Skeletal muscle tissue (tissue), 4 donors: Measurements from ENCODE around the gene PTPRE. TPM values are rescaled to one million over a fixed set of nuclear protein-coding genes. Genes with fewer than 3 reads are reported as not detected.

ENCODE experiments used
- H3K27ac ChIP-seq: one replicate; pipeline ENCODE4 v1.7.0; 2013; ENCODE audit warnings: mild to moderate bottlenecking, low read depth, low read length, inconsistent platforms
- H3K27me3 ChIP-seq, 3 donors: one replicate each; pipeline ENCODE4 v1.7.0; 2013; ENCODE audit warnings: low read length in 3 of 3; ENCODE audit not compliant: control insufficient read depth in 3 of 3, insufficient read depth in 3 of 3
- H3K36me3 ChIP-seq, 3 donors: one replicate each; pipeline ENCODE4 v1.7.0; 2013; ENCODE audit warnings: low read length in 3 of 3; ENCODE audit not compliant: control insufficient read depth in 3 of 3, insufficient read depth in 3 of 3
- H3K4me1 ChIP-seq, 3 donors: one replicate each; pipeline ENCODE4 v1.7.0; 2013; ENCODE audit warnings: low read length in 3 of 3, mild to moderate bottlenecking in 3 of 3; ENCODE audit not compliant: control insufficient read depth in 3 of 3, insufficient read depth in 3 of 3
- H3K4me3 ChIP-seq, 3 donors: one replicate each; pipeline ENCODE4 v1.7.0; 2013; ENCODE audit warnings: low read length in 3 of 3
- H3K9ac ChIP-seq, 3 donors: one replicate each; pipeline ENCODE4 v1.7.0; 2013; ENCODE audit warnings: low read length in 3 of 3, mild to moderate bottlenecking in 3 of 3, moderate library complexity in 2 of 3, low read depth in 1 of 3
- H3K9me3 ChIP-seq, 3 donors: one replicate each; pipeline ENCODE4 v1.7.0; 2013; ENCODE audit warnings: low read length in 3 of 3; ENCODE audit not compliant: control insufficient read depth in 3 of 3
- total RNA-seq: library from RNA; depleted of rRNA; stranded (reverse); fragments of >200 nt; gene quantifications from one replicate; pipeline ENCODE4 v1.2.3, GENCODE V29; 2014
- donor health status: Osteomylitis.

The PTPRE gene
- total RNA-seq, 1 donor from 2014 or later, result 7.8 TPM

DNA sequence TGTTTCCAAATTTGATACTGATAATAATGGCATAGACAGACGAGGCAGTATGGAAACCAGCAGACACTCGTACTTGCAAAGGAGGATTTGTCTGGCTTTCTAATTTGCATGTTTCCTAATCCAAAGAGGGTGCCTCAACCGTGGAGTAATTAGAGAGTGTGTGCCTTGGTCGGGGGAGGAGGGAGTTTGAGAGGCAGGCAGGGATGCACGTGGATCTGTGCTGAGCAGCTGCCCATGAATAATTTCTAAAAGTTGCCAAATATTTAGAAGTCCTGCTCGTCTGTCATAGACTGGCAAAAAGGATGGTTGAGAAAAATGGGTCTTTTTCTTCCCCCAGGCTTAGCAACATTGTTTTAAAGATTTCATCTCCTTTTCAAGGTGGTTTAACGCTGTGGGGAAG is 69.4 kb downstream of the PTPRE start:
- no peaks in the 10 kb centered on the region for H3K36me3 ChIP-seq
- peak overlapping the region in 1 of 3 donors; percentile 34 for H3K4me3 ChIP-seq
- peaks cover 0 to 4% (median 2%) of the 10 kb centered on the region in 3 donors for H3K27me3 ChIP-seq
- peaks cover 14 to 28% (median 22%) of the 10 kb centered on the region in 3 donors for H3K4me1 ChIP-seq
- no peak overlapping the region for H3K27ac ChIP-seq
- peaks cover 0 to 3% (median 3%) of the 10 kb centered on the region in 3 donors for H3K9me3 ChIP-seq
- H3K9ac ChIP-seq, result no peak overlapping the region

DNA sequence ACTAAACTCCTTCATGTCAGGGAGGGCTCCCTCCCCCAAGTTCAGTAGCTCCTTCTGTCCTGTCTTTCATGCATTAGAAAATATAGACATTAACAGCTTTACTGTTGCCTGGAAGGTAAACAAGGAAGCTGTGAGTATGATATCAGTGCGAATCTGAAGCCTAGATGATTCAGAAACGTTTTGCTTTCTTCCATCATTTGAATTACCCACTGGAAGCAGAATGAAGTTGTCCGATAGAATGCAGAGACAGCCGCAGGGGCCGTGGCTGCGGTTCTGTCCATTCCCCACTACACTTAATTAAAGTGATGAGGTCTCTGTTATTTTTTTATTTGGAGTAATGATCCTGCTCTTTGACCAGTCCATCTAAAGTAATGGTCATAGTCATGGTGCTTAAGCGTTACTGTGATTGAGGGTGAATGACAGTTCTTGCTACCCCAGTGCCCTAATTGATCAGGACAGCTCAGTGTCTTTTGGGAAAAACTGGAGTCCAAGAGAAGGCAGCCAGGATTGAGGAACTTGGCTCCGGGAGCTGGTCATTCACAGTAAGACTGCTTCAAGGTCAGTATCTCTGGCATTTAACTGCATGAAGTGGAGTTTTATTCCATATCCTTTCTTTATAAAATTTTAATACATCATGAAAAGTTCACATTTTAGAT is 69.9 kb downstream of the PTPRE start:
- Histone ChIP-seq H3K27ac (peak overlapping the region; percentile 77), H3K4me3 (peak overlapping the region in 1 of 3 donors; percentile 64), H3K9me3 (peaks cover 0 to 3% (median 3%) of the 10 kb centered on the region in 3 donors), H3K36me3 (no peaks in the 10 kb centered on the region), H3K4me1 (peaks cover 14 to 28% (median 22%) of the 10 kb centered on the region in 3 donors), H3K27me3 (peaks cover 0 to 4% (median 0%) of the 10 kb centered on the region in 3 donors), H3K9ac (no peak overlapping the region)

GRCh38 chr10:127977357-127978009 is 70.6 kb downstream of the PTPRE start:
- peaks cover 0 to 3% (median 3%) of the 10 kb centered on the region in 3 donors for H3K9me3 ChIP-seq
- H3K36me3 ChIP-seq, result no peaks in the 10 kb centered on the region
- peaks cover 14 to 25% (median 22%) of the 10 kb centered on the region in 3 donors for H3K4me1 ChIP-seq
- H3K27me3 ChIP-seq, result peaks cover 0 to 4% (median 0%) of the 10 kb centered on the region in 3 donors
- H3K4me3 ChIP-seq, result peak overlapping the region in 2 of 3 donors; percentile 17 to 64
- peak overlapping the region; percentile 5 to 38 (median 28) for H3K9ac ChIP-seq
- H3K27ac ChIP-seq, result peak overlapping the region; percentile 77

DNA sequence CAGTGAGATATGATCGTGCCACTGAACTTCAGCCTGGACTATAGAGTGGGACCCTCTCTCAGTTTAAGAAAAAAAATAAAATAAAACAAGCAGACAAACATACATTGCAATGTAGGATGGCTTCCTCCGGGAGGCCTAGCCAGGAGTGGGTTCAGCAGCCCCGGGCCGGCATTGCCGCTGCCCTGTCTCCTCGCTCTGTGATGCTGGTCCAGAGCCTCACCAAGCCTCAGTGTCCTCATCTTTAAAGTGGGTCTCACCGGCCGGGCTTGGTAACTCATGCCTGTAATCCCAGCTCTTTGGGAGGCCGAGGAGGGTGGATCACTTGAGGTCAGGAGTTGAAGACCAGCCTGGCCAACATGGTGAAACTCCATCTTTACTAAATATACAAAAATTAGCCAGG is 71.6 kb downstream of the PTPRE start:
- peak overlapping the region in 1 of 3 donors; percentile 28 for H3K9ac ChIP-seq
- H3K36me3 ChIP-seq, result no peaks in the 10 kb centered on the region
- peaks cover 0 to 3% (median 3%) of the 10 kb centered on the region in 3 donors for H3K9me3 ChIP-seq
- peaks cover 14 to 25% (median 22%) of the 10 kb centered on the region in 3 donors for H3K4me1 ChIP-seq
- no peak overlapping the region for H3K4me3 ChIP-seq
- peak overlapping the region; percentile 77 for H3K27ac ChIP-seq
- H3K27me3 ChIP-seq, result peaks cover 0 to 4% (median 0%) of the 10 kb centered on the region in 3 donors

DNA sequence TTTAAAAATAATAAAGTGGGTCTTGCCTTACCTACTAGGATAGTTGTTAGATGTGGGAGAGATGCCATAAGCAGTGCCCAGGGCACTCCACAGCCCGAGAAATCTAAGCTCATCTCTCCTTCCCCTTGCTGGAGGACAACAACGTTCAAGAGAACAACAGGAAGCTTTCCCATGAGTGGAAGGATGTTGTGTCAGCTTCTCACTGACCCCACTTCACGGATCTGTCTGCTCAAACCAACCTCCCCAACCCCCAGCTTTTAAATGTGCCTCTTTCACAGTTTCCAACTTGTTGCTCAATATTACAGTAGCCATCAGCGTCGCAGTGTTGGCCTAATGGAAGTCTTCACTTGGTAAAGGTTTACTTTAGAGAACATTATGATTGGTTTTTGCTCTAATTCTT is 72.1 kb downstream of the PTPRE start:
- Histone ChIP-seq H3K4me3 (no peak overlapping the region), H3K27ac (no peak overlapping the region), H3K9ac (no peak overlapping the region), H3K4me1 (peaks cover 14 to 25% (median 22%) of the 10 kb centered on the region in 3 donors), H3K9me3 (peaks cover 0 to 3% (median 3%) of the 10 kb centered on the region in 3 donors), H3K36me3 (no peaks in the 10 kb centered on the region), H3K27me3 (peaks cover 0 to 4% (median 0%) of the 10 kb centered on the region in 3 donors)

DNA sequence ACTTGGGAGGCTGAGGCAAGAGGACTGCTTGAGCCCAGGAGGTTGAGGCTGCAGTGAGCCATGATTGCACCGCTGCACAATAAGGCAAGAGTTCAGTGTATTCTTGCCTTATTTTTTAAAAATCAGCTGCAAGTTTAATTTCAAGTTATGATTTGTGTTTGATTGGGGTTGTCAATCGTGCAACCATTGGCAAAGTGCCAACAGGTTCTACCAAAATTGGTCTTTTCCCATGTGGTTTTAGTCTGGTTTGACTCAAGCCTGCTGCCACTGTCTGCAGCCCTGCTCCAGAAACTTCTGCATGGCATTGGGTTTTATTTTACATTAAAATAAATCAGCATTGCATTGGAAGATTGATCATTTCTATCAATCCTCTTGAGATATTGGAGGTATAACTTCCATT is 72.7 kb downstream of the PTPRE start:
- Histone ChIP-seq H3K9ac (no peak overlapping the region), H3K9me3 (peaks cover 0 to 3% (median 3%) of the 10 kb centered on the region in 3 donors), H3K4me1 (peaks cover 14 to 25% (median 22%) of the 10 kb centered on the region in 3 donors), H3K4me3 (no peak overlapping the region), H3K27ac (no peak overlapping the region), H3K27me3 (peaks cover 0 to 4% (median 0%) of the 10 kb centered on the region in 3 donors), H3K36me3 (no peaks in the 10 kb centered on the region)

DNA sequence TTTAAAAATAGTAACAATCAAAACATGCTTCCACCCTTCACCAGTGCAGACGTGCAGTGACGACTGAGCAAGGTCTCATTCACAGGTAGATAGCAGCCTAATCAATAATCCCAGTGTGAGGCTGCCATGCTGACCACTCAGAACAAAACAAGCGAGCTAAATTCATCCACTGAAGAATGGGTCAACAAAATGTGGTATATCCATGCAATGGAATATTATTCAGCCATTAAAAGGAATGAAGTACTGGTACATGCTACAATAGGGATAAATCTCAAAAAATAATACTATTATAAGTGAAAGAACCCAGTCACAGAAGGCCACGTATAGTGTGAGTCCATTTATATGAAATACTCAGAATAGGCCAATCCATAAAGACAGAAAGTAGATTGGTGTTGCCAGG is 74.0 kb downstream of the PTPRE start:
- Histone ChIP-seq H3K27ac (no peak overlapping the region), H3K4me3 (no peak overlapping the region), H3K36me3 (no peaks in the 10 kb centered on the region), H3K9ac (no peak overlapping the region), H3K4me1 (peaks cover 14 to 25% (median 19%) of the 10 kb centered on the region in 3 donors), H3K9me3 (peaks cover 0 to 3% (median 3%) of the 10 kb centered on the region in 3 donors), H3K27me3 (peaks cover 0 to 2% (median 0%) of the 10 kb centered on the region in 3 donors)

DNA sequence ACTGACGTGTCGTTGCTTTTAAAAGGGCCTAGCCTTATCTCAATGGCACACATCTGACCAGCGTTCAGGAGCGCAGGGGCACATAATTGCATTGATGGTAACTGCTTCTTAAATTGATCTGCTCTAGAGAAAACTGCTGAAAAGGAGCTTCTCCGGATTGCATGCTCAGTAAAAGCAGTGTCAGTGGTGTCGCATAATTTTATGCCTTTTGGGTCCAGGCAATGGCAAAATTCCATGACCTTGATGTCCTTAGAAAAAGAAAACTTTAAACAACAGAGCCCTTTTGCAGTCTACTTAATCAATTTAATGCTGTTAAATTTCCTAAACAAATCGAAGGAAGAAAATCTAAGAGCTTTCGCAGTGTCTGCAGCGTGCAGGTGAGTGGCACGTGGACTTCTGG is 75.7 kb downstream of the PTPRE start:
- no peak overlapping the region for H3K4me3 ChIP-seq
- no peaks in the 10 kb centered on the region for H3K27me3 ChIP-seq
- no peaks in the 10 kb centered on the region for H3K36me3 ChIP-seq
- H3K27ac ChIP-seq, result no peak overlapping the region
- H3K4me1 ChIP-seq, result peaks cover 6 to 14% (median 9%) of the 10 kb centered on the region in 3 donors
- H3K9ac ChIP-seq, result no peak overlapping the region
- peaks cover 0 to 3% (median 3%) of the 10 kb centered on the region in 3 donors for H3K9me3 ChIP-seq

GRCh38 chr10:127983344-127984100 is 76.6 kb downstream of the PTPRE start:
- H3K4me3 ChIP-seq, result no peak overlapping the region
- H3K36me3 ChIP-seq, result no peaks in the 10 kb centered on the region
- peaks cover 0 to 3% (median 3%) of the 10 kb centered on the region in 3 donors for H3K9me3 ChIP-seq
- peaks cover 0 to 5% (median 0%) of the 10 kb centered on the region in 3 donors for H3K4me1 ChIP-seq
- H3K27ac ChIP-seq, result no peak overlapping the region
- no peaks in the 10 kb centered on the region for H3K27me3 ChIP-seq
- no peak overlapping the region for H3K9ac ChIP-seq
